ENCODE results near the gene SMKR1.
"Not testable (repeated sequence)": the region's sequence is repeated elsewhere in the genome, so short reads cannot be mapped to it uniquely, and the experiment has no call there.

Gene SMKR1

DNA sequence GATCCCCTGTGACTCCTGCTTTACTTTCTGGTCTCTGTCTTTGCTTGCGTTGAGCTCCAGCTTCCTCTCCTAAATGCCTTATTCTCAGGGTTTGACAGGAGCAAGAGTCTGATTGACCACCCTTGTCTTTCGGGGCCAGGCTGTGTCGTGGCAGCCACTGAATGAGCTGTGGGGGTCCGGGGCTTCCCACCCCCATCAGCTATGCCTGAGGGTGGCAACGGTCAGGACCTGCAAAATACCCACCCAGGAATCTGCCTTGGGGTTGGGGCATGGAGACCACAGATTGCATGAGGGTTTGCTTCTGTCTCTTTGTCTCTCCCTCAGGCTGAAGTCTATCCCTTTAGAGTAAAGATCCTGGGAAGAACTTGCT is 20.6 kb downstream of the SMKR1 start:
- in situ Hi-C loops (cut with HindIII; ENCODE audit: low sequenced_read_pairs) = no loop called here

DNA sequence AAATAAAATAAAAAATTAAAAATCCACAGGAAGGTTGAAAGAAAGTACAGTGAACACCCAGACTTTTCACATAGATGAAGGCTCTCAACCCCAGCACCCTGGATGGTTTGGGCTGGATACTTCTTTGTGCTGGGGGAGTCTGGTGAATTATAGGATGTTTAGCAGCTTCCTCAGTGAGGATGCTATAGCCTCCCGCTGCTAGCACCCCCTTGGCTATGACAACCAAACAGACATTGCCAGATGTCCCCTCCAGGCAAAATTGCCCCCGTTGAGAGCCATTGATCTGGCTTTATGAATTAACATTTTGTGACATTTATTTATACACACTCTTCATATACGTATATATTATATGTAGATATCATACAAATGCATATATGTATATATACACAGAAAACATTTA is 21.6 kb downstream of the SMKR1 start:
- in situ Hi-C loops (cut with HindIII; ENCODE audit: low sequenced_read_pairs) = no loop called here

DNA sequence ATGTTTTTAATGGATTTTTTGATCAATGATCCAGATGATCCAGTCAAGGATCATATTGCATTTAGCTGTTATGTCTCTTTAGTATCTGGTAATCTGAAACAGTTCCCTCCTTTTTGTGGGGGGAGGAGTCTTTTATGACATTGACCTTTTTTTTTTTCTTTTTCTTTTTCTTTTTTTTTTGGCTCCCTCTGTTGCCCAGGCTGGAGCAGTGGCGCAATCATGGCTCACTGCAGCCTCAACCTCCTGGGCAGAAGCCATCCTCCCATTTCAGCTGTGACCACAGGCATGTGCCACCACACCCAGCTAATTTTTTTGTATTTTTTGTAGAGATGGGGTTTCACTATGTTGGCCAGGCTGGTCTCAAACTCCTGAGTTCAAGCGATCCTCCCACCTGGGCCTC is 22.1 kb downstream of the SMKR1 start:
- in situ Hi-C loops (cut with HindIII; ENCODE audit: low sequenced_read_pairs) = not testable (repeated sequence)

DNA sequence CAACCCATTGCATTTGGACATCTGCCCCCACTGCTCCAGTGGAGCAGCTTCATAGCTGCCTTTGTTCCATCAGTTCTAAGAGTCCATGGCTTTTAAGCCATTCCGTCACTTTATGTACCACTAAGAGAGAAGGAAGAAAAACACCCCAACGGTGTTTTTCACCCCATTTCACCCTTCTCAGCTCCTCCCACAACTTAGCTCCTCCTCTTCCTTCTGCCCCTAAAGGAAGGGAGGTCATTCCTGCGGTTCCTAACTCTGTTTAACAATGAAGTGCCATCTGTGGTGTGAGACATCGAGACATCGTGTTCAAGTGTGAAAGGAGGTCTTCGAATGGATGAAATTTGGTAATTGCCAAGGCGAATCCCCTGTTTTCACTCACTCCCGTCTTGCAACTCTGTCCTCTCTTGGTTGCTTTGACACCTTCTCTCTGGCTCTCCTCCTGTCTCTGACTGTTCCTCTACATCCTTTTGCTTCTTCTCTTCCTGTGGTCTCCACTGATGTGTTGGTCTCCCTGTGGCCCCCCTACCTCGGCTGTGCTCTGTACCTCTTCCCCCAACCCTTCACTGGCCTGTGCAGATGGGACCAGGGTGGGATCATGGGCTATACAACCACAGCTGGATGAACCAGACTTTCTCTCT is 23.0 kb downstream of the SMKR1 start:
- in situ Hi-C loops (cut with HindIII; ENCODE audit: low sequenced_read_pairs) = no loop called here

DNA sequence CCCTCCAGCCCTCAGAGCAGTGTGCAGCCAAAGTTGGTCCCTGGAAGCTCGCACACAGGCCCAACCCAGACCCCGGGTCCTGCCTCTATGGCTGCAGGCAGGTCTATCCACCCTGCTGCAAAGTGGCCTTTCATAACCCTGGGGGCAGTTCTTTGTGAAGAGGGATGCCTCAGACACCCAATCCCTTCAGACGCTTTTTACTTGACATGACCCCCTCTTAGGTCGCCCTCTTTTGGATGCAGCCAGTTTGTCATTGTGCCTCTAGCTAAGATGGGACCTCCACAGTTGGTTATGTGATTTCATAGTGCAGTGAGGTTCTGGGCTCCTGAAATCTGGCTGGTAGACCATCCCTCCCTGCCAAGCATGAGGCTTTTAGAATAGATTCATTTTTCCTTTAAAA is 27.3 kb downstream of the SMKR1 start:
- in situ Hi-C loops (cut with HindIII; ENCODE audit: low sequenced_read_pairs) = no loop called here

DNA sequence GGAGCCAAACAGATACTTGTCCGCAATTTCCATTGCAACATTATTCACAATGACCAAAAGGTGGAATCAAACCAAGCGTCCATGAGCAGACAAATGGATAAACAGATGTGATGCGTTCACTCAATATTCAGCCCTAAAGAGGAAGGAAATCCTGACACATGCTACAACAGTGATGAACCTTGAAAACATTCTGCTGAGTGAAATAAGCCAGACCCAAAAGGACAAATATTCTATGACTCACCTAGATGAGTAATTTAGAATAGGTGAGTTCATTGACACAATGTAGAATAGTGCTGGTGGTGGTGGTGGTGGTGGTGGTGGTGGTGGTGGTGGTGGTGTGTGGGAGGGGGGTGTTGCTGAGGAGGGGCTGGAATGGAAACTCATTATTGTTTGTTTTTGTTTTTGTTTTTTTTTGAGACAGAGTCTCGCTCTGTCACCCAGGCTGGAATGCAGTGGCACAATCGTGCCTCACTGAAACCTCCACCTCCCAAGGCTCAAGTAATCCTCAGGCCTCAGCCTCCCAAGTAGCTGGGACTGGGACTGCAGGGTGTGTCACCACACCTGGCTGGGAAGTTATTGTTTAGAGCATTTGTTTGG is 28.6 kb downstream of the SMKR1 start:
- in situ Hi-C loops (cut with HindIII; ENCODE audit: low sequenced_read_pairs) = no loop called here

DNA sequence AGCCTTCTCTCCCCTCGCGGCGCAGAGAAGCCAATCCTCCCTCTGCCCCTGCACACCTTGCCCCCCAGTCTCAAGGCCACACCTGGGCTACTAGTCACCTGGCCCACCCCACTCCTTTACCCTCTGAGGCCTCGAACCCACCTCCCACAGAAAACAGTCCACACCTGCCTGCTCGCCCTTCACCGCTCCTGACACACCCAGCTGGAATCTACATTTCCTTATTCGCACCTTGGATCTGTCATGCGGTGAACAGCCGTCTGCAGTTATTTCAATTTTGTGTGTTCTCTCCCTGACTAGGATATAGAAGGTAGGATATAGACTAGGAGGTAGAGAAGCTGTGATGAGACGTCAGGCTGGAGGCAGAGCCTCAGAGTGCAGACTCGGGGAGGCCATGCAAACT is 29.4 kb downstream of the SMKR1 start:
- in situ Hi-C loops (cut with HindIII; ENCODE audit: low sequenced_read_pairs) = no loop called here

DNA sequence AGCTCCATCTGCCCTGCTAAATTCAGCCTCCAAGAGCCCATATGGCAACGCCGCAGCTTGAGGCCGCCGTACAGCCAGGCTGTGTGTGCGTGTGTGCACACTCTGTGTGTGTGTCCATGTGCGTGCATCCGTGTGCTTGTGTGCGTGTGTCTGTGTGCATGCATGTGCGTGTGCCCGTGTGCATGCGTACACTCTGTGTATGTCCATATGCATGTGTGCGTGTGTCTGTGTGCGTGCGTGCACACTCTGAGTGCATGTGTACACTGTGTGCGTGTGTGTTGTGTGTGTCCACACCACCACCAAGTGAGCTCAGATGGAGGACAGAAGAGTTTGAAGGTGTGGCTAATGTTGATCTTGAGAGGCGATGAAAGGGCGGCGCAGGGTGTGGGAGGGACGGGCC is 30.0 kb downstream of the SMKR1 start:
- in situ Hi-C loops (cut with HindIII; ENCODE audit: low sequenced_read_pairs) = no loop called here

DNA sequence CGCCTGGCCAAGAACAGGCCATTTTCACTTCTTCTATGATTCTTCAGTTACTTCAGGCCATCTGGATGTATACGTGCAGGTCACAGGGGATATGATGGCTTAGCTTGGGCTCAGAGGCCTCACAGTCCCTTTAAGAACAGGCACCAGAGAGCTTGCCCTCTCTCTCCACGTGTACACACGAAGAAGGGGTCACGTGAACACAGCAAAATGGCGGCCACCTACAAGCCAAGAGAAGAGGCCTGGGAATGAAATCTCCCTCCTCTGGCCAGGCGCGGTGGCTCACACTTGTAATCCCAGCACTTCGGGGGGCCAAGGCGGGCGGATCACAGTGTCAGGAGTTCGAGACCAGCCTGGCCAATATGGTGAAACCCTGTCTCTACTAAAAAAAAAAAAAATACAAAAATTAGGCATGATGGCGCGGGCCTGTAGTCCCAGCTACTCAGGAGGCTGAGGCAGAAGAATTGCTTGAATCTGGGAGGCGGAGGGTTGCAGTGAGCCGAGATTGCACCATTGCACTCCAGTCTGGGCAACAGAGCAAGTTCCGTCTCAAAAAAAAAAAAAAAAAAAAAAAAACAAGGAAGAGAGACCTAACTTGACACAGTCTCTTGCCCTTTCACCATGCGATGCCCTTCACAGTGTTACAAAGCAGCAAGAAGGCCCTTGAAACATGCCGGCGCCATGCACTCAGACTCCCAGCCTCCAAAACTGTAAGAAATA is 32.4 kb downstream of the SMKR1 start:
- in situ Hi-C loops (cut with HindIII; ENCODE audit: low sequenced_read_pairs) = not testable (repeated sequence)

DNA sequence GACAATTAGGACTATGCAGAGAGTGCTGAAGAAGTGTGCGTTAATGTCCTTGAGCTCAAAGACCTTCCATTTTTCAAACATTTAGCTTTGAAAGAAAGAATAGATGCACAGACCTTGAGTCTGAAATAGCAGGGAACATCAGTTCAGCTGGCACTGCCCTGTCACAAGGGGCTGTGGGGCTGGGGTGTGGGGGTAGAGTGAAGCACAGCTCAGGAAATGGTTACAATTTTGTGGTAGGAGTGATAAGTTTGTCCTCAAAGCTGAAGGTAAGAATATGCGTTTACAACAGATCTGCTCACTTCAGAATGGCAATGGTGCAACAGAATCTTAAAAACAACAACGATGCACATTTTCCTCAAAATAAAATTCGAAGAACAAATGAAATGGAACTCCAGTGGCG is 33.6 kb downstream of the SMKR1 start:
- in situ Hi-C loops (cut with HindIII; ENCODE audit: low sequenced_read_pairs) = no loop called here

DNA sequence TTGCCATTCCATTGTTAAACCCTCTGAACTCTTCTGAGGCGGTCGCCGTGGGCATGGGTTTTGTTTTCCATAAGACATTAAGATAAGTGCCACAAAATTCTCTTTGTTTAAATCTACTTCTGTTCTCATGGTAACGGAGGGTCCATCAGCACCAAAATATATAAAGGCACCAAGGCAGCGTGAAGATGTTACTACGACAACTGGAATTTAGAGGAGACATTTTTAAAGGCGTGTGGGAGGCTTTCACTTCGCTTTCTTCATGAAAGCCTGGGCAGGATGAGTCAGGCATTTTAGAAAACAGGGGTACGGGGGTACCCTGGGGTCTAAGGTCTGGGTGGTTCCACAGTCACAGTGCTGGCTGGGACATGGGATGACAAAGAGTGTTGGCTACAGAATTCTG is 34.0 kb downstream of the SMKR1 start:
- in situ Hi-C loops (cut with HindIII; ENCODE audit: low sequenced_read_pairs) = no loop called here

DNA sequence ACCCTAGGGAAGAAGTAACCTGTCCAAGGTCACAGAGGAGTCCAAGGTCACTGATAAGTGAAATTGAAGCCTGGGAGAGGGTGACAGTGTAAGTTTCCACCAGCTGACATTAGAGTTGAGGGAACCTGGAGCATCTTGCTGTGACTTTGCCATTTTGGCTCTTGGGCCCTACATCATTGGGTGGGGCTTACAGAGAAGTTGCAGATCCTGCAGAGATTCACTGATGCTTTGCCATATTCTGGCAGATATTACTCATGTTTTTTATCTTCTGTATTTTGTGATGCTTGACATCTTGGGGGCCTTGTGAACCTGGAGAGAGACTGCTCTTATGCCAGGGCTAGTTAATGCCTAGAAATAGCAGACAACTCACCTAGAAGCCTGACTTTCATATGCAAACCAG is 36.5 kb downstream of the SMKR1 start:
- in situ Hi-C loops (cut with HindIII; ENCODE audit: low sequenced_read_pairs) = no loop called here

DNA sequence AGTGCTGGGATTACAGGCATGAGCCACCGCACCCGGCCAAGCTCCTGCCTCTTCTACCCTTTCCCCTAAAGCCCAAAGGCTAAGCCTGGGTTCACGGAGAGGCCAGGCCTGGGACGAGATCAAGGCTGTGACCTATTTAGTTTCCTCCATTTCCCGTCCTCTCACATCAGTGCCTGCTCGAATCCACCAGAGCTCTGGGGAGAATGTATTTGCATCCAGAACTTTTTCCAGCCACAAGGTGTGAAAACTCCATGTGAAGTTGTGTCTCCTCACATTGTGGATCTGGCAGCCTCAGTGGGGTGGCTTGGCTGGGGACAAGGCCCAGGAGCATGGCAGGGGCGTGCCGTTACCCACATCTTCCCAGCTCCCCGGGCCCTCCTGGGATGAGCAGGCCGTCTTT is 38.0 kb downstream of the SMKR1 start:
- in situ Hi-C loops (cut with HindIII; ENCODE audit: low sequenced_read_pairs) = no loop called here

DNA sequence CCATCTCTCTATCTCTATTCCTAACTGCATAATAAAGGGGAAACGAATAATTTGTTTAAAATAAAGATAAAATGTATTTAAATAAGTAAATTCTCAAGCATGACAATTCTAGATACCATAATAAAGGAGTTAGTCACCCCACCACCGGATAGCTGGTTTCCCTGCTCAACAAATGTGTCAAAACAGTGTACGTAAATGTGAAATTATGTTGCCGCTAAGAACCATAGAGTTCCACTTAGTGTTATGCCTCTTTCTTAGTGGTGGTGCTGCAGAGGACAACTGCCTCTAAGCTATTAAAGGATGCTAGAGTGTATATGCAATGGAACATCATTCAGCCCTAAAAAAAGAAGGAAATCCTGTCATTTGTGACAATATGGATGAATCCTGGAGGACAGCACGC is 42.4 kb downstream of the SMKR1 start:
- in situ Hi-C loops (cut with HindIII; ENCODE audit: low sequenced_read_pairs) = no loop called here

DNA sequence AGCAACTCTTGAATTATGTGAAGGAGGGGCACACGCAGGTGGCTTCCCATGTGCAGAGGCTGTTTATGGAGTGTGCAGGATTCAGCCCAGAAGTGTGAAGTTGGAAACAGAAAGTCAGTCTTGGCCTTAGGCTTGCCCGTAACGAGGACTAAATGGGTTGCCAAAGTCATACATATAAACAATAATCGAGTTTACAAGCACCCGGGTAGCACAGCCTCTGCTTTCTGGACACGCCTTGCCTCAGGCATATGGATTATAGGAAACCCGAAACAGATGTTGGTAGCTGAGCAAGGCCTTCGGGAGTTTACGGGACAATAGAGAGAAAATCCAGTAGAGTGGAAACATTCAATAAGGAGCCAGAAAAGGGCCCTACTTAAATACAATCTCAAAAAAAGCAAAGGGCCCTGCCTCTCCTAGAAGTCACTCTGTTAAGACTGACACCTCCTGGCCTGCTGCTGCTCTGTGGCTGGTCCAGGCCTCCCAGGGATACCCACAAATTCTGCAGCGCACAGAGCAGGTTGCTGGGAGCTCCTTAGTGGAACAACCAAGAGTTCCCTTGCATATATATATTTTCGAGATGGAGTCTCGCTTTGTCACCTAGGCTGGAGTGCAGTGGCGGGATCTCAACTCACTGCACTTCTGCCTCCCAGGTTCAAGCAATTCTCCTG is 48.5 kb downstream of the SMKR1 start:
- in situ Hi-C loops (cut with HindIII; ENCODE audit: low sequenced_read_pairs) = no loop called here

DNA sequence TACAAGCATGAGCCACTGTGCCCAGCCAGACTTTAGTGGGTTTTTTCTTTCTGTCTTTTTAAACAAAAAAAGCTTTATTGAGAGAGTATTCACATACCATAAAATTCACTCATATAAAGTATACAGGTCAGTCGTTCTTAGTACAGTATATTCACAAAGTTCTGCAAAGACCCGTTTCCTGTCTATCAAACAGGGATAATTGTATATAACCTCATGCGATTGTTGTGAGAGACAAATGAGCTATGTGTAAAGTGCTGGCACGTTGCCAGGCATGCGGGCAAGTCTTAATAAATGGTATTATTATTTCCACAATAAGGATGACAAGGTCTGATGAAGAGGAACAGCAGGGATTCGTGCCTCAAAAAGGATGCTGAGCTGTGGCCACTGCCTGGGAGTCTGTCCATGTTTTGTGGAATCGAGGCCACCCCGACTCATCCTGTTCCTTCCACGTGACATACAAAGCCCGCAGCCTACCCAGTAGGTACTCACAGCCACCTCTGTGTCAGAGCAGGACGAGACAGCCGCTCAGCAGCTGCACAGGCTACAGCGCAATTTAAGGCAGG is 51.6 kb downstream of the SMKR1 start:
- in situ Hi-C loops (cut with HindIII; ENCODE audit: low sequenced_read_pairs) = no loop called here

DNA sequence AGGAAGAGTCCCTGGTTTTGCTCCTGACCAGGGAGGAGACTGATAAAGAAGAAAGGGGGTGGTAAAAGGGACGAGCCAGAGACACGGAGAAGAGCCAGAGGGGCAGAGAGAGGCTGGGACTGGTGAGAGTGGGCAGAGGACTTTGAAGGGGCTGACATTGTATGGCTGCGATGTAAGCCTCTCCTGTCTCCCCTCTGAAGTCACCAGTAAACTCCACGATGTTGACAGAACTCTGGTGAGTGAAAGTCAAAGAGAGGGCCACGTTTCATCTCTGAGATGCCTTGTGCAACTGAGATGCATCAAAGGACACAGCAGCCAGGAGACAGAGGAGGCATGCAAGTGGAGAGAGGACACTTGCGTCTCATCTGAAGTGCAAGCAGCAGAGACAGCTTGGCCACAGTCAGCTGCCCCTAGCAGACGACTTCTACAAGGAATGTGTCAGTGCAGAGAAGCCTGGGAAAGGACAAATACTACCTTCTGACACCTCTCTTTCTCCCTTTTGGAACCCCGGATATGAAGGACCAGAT is 54.3 kb downstream of the SMKR1 start:
- in situ Hi-C loops (cut with HindIII; ENCODE audit: low sequenced_read_pairs) = no loop called here

DNA sequence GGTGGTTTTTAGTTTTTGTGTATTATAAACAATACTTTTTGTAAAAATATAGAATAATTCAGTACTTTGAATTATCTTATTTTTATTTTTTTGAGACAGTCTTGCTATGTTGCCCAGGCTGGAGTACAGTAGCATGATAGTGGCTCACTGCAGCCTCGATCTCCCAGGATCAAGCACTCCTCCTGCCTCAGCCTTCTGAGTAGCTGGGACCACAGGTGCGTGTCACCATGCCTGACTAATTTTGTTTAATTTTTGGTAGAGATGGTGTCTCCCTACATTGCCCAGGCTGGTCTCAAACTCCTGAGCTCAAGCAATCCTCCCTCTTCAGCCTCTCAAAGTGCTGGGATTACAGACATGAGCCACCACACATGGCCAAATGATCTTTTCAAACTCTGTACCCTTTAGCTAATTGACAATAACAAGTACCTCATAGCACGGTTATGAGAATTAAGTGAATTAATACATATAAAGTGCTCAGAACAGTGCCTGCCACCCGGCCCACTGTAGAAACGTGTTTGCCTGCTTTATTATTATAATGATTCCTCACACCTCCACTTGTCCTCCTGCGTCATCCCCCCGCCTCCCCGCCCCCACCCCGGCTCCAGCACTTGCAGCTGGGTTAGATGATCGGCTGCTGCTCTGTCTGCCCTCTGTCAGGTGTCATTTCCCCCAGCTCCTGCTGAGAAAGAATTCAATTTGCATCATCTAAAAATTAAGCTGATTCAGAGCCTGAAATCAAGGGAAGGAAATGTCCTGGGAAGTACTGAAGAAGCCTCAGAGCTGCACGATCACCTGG is 55.6 kb downstream of the SMKR1 start:
- in situ Hi-C loops (cut with HindIII; ENCODE audit: low sequenced_read_pairs) = no loop called here

DNA sequence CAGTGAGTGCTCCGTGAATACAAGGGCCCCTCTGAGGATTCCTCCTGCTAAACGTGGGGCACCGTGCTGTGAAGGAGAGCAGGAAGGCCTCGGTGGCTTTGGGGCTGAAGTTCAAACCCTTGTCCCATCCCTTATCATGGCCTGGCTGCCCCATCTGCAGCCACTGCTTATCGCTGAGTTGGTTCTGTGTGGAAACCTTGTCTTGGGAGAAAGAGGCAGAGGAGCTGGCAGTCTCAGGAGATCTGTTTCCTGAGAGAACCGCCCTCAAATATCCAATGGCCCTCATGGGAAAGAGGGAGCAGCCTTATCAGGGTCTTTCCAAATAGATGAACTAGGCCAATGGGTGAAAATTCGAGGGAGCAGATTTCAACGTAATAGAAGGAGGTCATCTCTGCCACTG is 57.2 kb downstream of the SMKR1 start:
- in situ Hi-C loops (cut with HindIII; ENCODE audit: low sequenced_read_pairs) = no loop called here

DNA sequence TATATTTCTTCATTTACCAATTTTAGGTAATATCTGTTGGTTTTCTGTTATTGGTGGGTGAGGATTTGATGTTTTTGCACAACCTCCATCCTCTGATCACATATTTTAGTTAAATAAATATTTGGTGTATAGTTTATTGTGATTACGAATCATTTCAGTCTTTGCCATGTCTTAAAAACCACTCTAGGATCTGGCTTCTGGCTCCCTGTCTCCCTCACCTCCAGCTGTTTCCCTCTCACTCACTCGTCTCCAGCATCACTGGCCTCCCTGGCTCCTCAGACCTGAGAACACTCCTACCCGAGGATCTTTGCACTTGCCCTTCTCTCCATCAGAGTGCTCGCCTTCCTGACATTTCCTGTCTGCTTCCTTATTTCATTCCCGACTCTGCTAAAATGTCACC is 58.5 kb downstream of the SMKR1 start:
- in situ Hi-C loops (cut with HindIII; ENCODE audit: low sequenced_read_pairs) = no loop called here

Measured in DLD1 (cell line).